ENCODE measurements around the gene EMILIN3.
A peak's percentile ranks its signal among the peaks of the same experiment; 100 is the strongest.

EMILIN3 gene

GRCh38 chr20:41364236-41364855 is 2.3 kb downstream of the EMILIN3 start:
- Histone ChIP-seq H3K4me1 (peaks cover 9% of the 10 kb centered on the region; the same call in 1 of the 2 replicates), H3K27me3 (peaks cover 26% of the 10 kb centered on the region), H3K4me3 (ENCODE audit: low read depth, low read length) (no peak overlapping the region), H3K36me3 (no peaks in the 10 kb centered on the region), H3K9me3 (no peaks in the 10 kb centered on the region)
- DNase-seq = no peak
- TF ChIP-seq CTCF (IDR thresholded peaks at IDR 0.05; ENCODE audit: low read depth, low read length) = no peak

- no peak for DNase-seq
- H3K36me3 ChIP-seq = no peaks in the 10 kb centered on the region
- TF ChIP-seq CTCF (IDR thresholded peaks at IDR 0.05; ENCODE audit: low read depth, low read length) = no peak
- peaks cover 9% of the 10 kb centered on the region; the same call in 1 of the 2 replicates for H3K4me1 ChIP-seq
- H3K27me3 ChIP-seq = peaks cover 26% of the 10 kb centered on the region
- H3K4me3 ChIP-seq (ENCODE audit: low read depth, low read length) = no peak overlapping the region
- no peaks in the 10 kb centered on the region for H3K9me3 ChIP-seq
Measured at GRCh38 chr20:41363601-41364000, 3.0 kb downstream of the EMILIN3 start.

GRCh38 chr20:41362748-41363140 is 3.9 kb downstream of the EMILIN3 start:
- H3K36me3 ChIP-seq = no peaks in the 10 kb centered on the region
- DNase-seq = no peak
- no peak for TF ChIP-seq CTCF (IDR thresholded peaks at IDR 0.05; ENCODE audit: low read depth, low read length)

GRCh38 chr20:41361757-41362747 is 4.6 kb downstream of the EMILIN3 start:
- DNase-seq = peak; percentile 89
- no peak for TF ChIP-seq CTCF (IDR thresholded peaks at IDR 0.05; ENCODE audit: low read depth, low read length)

More at GRCh38 chr20:41362748-41363140, 3.9 kb downstream of the EMILIN3 start:
- Histone ChIP-seq H3K4me1 (peaks cover 9% of the 10 kb centered on the region; the same call in 1 of the 2 replicates), H3K27me3 (peaks cover 26% of the 10 kb centered on the region), H3K4me3 (ENCODE audit: low read depth, low read length) (no peak overlapping the region), H3K9me3 (no peaks in the 10 kb centered on the region)

GRCh38 chr20:41360831-41361756 is 5.5 kb downstream of the EMILIN3 start:
- no peaks in the 10 kb centered on the region for H3K9me3 ChIP-seq
- H3K27me3 ChIP-seq = peaks cover 12% of the 10 kb centered on the region
- no peak for DNase-seq
- H3K4me1 ChIP-seq = peaks cover 9% of the 10 kb centered on the region; the same call in 1 of the 2 replicates
- no peaks in the 10 kb centered on the region for H3K36me3 ChIP-seq
- H3K4me3 ChIP-seq (ENCODE audit: low read depth, low read length) = no peak overlapping the region
- TF ChIP-seq CTCF (IDR thresholded peaks at IDR 0.05; ENCODE audit: low read depth, low read length) = no peak

More at GRCh38 chr20:41361757-41362747, 4.6 kb downstream of the EMILIN3 start:
- peaks cover 21% of the 10 kb centered on the region for H3K27me3 ChIP-seq
- no peaks in the 10 kb centered on the region for H3K9me3 ChIP-seq
- H3K4me1 ChIP-seq = peaks cover 9% of the 10 kb centered on the region; the same call in 1 of the 2 replicates
- H3K36me3 ChIP-seq = no peaks in the 10 kb centered on the region
- no peak overlapping the region for H3K4me3 ChIP-seq (ENCODE audit: low read depth, low read length)

All from BE2C (cell line).